ENCODE measurements around the gene ABCG4.
"Not testable (repeated sequence)": the region's sequence is repeated elsewhere in the genome, so short reads cannot be mapped to it uniquely, and the experiment has no call there.

ABCG4 gene

DNA sequence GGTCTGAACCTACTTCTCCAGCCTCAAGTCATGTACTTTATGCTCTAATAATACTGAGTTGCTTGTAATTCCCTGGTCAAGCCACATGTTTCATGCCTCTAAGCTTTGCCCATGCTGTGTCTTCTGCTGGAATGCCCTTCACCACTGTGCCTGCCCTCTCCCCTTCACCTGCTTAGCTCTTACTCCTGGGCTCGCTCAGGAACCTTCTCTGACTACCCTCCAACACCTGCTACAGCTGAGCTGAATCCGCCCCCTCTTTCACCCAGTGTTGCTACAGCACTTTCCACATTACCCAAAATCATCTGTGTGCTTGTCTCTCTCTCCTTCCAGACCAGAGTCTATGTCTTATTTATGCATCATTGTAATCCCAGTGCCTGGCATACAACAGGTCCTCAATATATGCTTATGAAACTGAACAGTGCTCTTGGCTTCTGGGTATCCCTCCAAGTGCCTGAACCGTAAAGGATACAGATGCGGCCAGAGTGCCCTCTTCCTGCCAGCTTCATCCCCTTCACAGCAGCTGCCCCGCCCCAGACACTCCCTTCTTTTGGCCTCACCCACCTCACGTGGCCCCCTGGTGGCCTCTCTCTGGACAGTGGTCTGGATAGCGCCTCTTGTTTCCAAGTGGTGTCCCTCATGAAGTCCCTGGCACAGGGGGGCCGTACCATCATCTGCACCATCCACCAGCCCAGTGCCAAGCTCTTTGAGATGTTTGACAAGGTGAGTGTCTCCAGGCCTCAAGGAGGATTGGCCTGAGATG, 7.1 kb downstream of the ABCG4 start:
- no peak for DNase-seq

DNA sequence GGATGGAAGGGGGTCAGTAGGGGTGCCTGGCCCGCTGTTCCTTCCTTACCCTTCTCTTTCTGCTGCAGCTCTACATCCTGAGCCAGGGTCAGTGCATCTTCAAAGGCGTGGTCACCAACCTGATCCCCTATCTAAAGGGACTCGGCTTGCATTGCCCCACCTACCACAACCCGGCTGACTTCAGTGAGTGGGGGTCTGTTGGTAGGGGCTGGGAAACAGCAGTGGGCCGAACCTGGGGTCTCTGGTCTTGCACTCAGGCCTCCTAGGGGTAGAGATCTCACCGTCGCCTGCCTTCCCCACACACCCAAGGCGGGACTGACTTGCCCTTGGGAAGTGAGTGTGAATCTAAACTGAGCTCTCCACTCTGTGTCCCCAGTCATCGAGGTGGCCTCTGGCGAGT, 7.6 kb downstream of the ABCG4 start:
- DNase-seq, result no peak

DNA sequence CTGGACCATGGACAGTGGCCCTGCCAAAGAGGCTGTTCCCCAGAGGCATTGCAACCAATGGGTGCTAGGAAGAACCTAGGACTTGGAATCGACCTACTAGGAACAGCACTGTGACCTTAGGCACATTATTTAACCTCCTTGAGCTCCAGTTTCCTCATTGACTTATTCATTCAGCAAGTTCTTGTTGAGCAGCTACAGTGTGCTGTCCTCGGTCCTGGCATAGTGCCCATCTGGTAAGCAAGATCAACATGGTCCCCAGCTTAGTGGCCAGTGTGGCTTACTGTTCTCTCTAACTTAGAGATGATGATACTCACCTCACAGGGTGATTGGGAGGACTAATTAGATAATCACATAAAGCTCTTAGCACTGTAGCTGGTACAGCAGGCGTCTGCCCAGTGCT, 8.2 kb downstream of the ABCG4 start:
- no peak for DNase-seq

DNA sequence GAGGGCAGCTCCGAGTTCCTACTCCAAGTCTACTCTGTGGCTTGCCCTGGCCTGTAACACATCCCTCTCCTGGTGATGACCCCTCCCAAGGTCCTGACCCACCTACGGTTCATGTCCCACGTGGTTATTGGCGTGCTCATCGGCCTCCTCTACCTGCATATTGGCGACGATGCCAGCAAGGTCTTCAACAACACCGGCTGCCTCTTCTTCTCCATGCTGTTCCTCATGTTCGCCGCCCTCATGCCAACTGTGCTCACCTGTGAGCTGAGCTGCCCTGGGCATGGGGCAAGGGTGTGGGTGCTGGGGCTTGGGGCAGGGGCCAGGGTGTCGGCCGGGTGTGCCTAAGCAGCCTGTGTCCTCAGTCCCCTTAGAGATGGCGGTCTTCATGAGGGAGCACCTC, 9.6 kb downstream of the ABCG4 start:
- no peak for DNase-seq

DNA sequence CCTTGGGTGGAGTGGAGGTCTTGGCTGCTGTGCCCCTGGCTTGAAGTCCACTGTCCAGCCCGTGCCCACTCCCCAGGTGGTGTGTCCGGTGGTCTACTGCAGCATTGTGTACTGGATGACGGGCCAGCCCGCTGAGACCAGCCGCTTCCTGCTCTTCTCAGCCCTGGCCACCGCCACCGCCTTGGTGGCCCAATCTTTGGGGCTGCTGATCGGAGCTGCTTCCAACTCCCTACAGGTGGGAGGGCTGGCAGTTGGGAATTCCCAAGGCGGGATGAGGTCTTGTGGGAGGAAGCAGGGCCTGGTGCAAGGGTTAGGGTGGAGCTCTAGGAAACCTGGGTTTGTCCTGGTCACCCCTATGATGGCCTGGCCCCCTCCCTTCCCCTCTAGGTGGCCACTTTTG, 11.3 kb downstream of the ABCG4 start:
- DNase-seq, result no peak

DNA sequence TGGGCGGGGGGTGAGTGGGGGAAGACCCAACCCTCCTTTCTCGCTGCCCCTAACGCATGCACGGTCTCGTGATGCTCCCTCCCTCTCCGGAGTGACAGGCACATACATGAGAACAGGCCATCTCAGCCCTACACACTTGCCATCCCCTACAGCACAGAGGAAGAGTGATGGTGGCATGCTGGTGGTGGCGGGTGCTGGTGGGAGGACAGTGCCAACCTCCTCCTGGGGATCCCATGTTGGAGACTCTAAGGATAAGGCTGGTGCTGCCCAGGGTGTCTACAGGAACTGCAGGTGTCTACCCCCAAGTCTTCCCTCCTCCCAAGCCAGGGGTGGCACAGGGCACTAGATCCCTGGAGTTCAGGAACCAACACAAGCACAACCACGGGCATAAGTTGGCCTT, 13.0 kb downstream of the ABCG4 start:
- DNase-seq, result no peak

DNA sequence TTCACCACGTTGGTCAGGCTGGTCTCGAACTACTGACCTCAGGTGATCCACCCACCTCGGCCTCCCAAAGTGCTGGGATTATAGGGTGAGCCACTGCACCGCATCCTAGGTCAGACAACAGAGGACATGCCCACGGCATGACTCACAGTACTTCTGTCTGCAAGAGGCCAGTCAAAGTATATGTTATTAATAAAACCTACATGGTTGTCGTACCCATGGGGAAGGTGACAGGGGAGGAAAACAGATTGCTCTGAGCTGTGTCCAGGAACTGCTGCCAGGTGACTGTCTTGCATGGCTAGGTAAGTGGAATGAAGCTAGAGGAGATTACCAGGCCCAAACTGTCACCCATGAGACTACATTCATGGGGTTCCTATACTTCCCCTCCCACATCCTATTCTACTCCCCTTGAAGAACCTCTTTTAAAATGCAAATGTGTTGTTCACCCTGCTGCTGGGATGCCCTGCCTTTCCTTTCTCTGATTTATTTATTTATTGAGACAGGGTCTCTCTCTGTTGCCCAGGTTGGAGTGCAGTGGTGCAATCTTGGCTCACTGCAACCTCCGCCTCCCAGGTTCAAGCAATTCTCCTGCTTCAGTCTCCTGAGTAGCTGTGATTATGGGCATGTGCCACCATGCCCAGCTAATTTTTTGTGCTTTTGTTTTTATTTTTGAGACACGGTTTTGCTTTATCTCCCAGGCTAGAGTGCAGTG, 17.7 kb downstream of the ABCG4 start:
- no peak for DNase-seq

DNA sequence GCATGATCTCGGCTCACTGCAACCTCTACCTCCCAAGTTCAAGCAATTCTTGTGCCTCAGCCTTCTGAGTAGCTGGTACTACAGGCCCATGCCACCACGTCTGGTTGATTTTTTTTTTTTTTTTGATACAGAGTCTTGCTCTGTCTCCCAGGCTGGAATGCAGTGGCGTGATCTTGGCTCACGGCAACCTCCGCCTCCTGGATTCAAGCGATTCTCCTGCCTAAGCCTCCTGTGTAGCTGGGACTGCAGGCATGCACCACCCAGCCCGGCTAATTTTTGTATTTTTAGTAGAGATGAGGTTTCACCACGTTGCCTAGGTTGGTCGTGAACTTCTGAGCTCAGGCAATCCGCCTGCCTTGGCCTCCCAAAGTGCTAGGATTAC, 18.2 kb downstream of the ABCG4 start:
- not testable (repeated sequence) for DNase-seq

DNA sequence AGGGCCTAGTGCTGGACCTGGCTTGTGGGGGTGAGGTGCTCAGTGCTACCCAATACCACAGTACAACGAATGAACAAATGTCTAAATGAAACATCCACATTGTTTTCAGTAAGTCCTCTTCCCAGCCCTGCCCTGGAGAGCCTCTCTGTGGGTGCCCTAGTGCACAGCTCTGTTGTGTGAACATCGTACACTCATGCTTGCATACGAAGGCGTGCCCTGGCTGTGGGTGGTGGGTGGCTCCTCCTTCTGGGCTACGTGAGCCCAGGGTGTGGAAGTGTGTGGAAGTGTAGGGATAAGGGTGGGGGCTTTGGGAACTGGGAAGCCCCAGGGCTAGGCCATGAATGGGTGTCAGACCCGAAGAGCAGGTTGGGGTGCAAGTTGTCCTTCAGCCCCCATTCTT, 19.1 kb downstream of the ABCG4 start:
- no peak for DNase-seq

DNA sequence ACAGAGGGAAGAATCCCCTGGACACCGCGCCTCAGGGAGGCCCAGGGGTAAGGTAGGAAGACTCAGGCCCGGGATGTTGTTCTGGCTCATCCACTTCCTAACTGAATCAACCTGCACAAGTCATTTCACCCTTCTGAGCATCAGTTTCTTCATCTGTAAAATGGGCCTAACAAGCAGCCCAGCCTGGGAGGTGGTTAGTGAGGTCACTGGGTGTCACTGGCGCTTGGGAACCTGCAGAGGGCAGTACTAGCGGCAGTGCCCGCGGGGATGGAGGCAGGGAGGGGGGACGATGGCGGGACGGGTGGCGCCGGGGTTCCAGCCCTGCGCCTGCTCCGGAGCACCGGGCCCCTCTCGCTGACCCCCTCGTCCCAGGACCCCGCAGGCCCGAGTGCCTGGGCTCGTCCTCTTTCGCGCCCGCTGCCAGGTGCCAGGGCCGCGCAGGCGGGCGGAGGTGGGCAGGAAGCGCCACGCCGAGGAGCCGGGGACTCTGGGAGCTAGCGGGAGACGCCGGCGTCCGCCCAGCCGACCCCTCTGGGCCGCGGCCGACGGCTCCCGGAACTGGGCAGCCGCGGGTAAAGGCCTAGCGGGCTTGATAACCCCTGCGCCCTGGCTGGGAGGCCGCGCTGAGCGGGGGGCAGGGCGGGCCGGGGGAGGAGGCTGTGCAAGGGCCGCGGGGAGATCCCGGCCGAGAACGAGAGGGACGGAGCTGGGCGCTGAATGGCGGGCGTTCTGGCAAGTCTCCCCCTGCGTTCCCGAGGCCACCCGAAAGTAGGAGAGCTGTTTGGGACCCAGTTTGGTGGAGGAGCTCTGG, 19.8 kb downstream of the ABCG4 start, which contains the start of gene NLRX1:
TSS of gene NLRX1 (plus strand) at position 255 of the 811 bp plus-strand sequence. CDS start 2,679 bp downstream, outside the sequence.
- DNase-seq, result no peak

DNA sequence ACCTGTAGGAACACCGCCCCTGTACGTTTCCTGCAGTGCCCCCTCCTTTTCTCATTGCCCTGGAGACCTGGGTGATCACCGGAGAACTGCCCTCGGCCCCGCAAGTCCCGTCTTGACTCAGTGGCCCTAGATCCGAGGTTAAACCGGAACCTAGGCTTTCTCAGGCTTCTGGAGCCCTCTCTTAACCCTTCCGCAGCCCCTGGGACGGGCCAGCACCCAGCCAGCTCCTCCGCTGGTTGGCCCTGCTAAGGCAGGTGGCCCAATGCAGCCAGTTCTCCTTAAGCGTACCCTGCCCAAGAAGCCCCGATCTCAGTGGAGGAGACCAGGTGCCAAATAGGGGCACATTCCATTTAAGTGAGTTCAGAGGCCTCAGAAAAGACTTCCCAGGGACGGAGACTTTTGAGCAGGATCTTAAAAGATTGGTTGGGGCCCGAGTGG, 20.4 kb downstream of the ABCG4 start:
- DNase-seq, result no peak

DNA sequence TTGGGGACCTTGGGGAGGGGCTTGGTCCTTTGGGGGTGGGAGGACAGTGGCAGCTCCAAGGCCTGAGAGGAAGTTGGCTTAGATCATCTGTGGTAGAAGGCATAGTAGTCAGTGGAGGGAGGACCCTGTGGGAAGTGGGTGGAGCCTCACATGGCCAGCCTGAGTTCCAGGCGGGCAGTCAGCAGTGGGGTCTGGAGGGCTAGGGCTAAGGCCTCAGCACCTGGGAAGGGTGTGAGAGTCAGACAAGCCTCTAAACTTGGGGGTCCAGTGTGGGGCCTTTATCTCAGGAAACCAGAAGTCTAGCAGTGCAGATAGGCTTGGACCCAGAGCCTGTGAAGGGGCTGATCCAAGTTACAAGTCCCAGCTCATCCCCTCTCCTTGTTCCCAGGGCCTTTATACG, 23.7 kb downstream of the ABCG4 start:
- DNase-seq, result no peak

DNA sequence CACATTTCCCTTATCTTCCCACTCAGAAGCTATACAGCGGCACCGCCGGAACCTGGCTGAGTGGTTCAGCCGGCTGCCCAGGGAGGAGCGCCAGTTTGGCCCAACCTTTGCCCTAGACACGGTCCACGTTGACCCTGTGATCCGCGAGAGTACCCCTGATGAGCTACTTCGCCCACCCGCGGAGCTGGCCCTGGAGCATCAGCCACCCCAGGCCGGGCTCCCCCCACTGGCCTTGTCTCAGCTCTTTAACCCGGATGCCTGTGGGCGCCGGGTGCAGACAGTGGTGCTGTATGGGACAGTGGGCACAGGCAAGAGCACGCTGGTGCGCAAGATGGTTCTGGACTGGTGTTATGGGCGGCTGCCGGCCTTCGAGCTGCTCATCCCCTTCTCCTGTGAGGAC, 24.6 kb downstream of the ABCG4 start:
- no peak for DNase-seq

DNA sequence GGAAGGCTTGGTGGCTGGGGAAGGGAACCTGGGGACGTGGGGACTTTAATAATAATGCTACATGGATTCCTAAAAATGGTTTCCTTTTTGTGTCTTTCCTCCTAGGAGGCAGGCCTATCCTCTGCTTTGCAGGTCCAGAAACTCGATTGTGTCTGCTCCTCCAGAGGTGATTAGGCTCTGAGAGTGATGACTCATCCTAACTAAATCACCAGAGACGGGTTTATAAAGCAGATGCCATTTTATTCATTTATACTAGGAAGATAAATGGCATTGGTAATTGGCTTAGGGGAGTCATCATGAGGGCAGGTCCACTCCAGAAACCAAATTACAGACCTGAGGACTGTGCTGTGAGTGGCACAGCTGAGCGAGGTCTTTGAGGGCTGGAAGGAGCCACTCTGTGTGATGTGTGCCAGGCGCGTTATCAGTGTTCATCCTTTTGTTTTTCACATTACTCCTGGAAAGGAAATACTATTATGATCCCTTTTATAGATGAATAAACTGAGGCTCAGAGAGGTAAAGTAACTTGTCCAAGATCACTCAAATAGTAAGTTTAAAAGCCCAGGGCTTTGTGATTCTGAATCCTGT, 26.7 kb downstream of the ABCG4 start:
- no peak for DNase-seq

DNA sequence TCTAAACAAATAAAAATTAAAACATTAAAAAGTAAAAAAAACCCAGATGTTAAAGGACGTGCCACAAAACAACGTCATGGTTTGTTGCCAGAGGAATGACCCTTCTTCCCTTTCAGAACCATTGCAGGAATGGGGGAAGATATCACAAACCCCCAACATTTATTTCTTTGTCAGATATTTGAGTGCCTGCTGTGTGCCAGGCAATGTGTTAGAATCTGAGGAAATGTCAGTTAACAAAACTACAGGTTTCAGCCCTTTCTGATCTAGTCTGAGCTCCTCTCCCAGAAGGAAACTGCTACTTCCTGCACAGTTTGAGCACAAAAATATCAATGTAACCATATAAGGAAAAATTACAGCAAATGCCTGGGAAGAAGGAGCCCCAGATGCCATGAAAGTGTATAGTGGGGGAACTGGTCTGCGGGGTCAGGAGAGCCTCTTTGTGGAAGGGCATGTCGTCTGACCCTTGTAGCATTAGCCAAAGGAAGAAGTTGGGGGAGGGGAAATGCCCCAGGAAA, 29.4 kb downstream of the ABCG4 start:
- no peak for DNase-seq

DNA sequence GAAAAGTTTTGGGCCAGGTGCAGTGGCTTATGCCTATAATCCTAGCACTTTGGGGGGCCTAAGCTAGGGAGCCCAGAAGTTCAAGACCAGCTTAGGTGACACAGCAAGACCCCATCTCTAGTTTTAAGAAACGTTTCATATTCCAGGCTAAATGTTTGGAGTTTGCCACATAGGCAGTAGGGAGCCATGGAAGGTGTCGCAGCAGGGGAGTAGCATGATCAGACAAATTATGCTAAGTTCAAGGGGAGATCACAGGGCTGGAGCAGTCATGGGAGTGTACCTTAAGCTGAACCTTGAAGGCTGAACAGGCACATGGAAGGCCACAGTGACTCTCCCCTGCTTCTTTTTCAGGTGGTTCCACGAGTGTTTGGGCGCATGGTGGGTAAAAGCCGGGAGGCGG, 30.5 kb downstream of the ABCG4 start:
- no peak for DNase-seq

DNA sequence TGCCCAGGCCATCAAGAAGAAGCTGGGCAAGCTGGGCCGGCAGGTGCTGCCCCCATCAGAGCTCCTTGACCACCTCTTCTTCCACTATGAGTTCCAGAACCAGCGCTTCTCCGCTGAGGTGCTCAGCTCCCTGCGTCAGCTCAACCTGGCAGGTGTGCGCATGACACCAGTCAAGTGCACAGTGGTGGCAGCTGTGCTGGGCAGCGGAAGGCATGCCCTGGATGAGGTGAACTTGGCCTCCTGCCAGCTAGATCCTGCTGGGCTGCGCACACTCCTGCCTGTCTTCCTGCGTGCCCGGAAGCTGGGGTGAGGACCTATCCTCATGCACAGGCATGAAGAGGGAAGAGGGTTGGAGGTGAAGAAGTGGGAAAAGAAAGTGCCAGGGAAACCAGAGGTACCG, 31.1 kb downstream of the ABCG4 start:
- DNase-seq, result no peak

DNA sequence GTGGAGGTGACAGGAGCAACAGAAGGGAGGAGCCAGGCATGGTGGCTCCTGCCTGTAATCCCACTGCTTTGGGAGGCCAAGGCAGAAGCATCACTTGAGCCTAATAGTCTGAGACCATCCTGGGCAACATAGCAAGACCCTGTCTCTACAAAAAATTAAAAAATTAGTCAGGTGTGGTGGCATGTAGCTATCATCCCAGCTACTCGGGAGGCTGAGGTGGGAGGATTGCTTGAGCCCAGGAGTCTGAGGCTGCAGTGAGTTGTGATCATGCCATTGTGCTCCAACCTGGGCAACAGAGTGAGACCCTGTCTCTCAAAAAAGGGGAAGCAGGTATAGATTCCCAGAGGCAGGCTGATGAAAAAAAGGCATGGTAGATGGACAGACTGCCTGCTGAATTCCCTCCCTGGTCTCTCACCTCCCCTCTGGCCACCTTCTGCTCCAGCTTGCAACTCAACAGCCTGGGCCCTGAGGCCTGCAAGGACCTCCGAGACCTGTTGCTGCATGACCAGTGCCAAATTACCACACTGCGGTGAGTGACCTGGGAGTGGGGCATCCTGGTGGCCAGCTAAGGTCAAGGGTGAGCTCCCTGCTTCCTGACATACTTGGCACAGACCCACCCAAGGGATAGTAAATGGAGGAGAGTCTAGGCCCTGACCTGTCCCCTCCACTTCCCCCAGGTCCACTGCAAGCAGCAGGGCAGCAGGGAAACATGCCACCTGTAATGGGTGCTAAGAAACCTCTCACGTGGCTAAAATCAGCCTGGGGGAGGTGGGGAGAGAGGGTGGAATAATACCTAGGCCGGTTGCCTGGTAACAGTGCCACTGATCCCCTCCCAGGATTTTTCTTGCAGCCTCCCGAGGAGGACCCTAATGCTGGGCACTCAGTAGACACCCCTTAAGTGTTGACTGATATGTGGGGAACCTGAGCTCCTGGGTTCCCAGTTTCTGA, 32.2 kb downstream of the ABCG4 start:
- no peak for DNase-seq

DNA sequence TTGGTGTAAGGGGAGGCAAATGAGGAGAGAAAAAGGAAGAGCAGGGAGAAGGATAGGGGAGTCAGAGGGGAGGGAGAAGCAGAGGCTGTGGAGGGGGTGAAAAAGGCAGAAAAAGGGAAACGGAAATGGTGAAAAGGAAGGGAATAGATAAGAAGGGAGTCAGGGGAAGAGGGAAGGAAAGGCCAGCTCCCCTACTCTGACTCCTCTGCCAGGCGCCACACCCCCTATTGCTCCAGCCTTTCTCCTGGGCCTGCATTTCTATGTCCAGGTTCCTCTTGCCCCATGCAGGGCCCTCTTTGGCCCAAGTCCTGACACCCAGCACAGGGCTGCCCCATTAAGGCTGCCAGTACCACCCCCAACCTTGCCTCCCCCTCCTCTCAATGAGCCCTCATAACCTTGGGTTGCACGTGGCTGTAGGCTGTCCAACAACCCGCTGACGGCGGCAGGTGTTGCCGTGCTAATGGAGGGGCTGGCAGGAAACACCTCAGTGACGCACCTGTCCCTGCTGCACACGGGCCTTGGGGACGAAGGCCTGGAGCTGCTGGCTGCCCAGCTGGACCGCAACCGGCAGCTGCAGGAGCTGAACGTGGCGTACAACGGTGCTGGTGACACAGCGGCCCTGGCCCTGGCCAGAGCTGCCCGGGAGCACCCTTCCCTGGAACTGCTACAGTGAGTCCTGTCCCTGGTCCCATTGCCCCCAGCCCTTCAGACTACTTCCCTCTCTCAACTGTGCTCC, 33.0 kb downstream of the ABCG4 start:
- no peak for DNase-seq

DNA sequence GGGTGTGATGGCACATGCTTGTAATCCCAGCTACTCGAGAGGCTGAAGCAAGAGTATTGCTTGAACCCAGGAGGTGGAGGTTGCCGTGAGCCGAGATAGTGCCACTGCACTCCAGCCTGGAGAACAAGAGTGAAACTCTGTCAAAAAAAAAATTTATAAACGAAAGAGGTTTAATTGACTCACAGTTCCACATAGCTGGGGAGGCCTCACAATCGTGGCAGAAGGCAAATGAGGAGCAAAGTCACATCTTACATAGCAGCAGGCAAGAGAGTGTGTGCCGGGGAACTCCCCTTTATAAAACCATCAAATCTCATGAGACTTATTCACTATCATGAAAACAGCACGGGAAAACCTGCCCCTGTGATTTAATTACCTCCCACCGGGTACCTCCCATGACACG, 35.5 kb downstream of the ABCG4 start:
- not testable (repeated sequence) for DNase-seq

DNA sequence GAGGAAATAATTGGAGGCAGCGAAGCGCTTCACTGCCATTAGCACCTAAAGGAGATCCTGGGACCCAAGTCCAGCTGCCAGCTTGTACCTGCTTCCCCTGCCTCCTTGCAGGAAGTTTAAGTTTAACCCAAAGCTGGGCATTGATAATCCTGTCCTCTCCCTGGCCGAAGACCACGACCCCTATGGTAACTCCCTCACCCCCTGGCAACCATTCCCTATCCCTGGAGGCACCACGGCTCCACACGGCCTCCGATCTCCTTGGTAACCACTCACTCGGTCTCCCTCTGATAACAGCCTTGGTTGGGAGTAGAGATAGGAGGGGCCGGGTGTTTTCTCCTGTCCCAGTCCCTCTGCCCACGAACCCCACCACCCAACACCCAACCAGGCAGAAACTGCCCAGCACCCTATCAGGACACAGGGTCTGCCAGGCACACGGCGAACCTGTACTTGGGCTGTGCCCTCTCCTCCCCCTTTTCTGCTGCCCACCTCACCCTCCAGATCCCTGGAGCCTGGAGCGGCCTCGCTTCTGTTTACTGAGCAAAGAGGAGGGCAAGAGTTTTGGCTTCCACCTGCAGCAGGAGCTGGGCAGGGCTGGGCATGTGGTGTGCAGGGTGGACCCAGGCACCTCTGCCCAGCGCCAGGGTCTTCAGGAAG, 37.3 kb downstream of the ABCG4 start:
- no peak for DNase-seq
